GM12864 (cell line): ENCODE measurements around the gene CFL1.

ENCODE experiments used
- DNase-seq: peaks from one replicate; pipeline ENCODE4 v3.0.0-alpha.2; 2011; ENCODE audit warnings: low read depth
- H3K4me3 ChIP-seq: 2 replicates; pipeline ENCODE4 v1.5.1; 2011; ENCODE audit warnings: mild to moderate bottlenecking, low read depth, low read length, control low read depth
- TF ChIP-seq, protein P1 (sequence below): IDR thresholded peaks from 2 replicates; pipeline ENCODE4 v1.5.1; 2011; ENCODE audit warnings: low read depth, mild to moderate bottlenecking, moderate library complexity, low read length, control low read depth, inconsistent platforms; ENCODE audit errors: missing control alignments

CFL1 gene

GRCh38 chr11:65871811-65872548 is 14.0 kb upstream of the CFL1 start:
- H3K4me3 ChIP-seq, result no peak overlapping the region
- TF ChIP-seq, protein P1, sequence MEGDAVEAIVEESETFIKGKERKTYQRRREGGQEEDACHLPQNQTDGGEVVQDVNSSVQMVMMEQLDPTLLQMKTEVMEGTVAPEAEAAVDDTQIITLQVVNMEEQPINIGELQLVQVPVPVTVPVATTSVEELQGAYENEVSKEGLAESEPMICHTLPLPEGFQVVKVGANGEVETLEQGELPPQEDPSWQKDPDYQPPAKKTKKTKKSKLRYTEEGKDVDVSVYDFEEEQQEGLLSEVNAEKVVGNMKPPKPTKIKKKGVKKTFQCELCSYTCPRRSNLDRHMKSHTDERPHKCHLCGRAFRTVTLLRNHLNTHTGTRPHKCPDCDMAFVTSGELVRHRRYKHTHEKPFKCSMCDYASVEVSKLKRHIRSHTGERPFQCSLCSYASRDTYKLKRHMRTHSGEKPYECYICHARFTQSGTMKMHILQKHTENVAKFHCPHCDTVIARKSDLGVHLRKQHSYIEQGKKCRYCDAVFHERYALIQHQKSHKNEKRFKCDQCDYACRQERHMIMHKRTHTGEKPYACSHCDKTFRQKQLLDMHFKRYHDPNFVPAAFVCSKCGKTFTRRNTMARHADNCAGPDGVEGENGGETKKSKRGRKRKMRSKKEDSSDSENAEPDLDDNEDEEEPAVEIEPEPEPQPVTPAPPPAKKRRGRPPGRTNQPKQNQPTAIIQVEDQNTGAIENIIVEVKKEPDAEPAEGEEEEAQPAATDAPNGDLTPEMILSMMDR, result no peak
- no peak for DNase-seq

- TF ChIP-seq, protein P1, result no peak
- no peak for DNase-seq
- H3K4me3 ChIP-seq, result no peak overlapping the region
These were observed 13.0 kb upstream of the CFL1 start for GRCh38 chr11:65870706-65871681.

DNA sequence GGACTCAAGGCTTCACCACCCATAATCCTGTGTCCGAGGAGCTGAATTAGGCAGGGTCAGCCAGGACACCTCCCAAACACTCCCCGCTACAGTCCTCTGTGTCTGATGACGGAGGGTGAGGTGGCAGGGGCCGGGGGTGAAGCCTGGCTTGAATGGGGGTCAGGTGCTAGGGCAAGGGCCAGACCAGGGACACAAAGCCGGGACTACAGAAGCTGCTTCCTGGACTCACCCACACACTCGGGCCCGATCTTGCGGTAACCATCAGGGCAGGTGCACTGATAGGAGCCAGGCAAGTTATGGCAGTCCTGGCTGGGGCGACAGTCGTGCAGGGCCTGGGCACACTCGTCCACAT is 12.3 kb upstream of the CFL1 start:
- H3K4me3 ChIP-seq, result no peak overlapping the region
- TF ChIP-seq, protein P1, result no peak
- DNase-seq, result no peak

- H3K4me3 ChIP-seq, result no peak overlapping the region
- TF ChIP-seq, protein P1, result no peak
- no peak for DNase-seq
These were observed 11.8 kb upstream of the CFL1 start for GRCh38 chr11:65869643-65870306.

- TF ChIP-seq, protein P1, result no peak
- no peak for DNase-seq
- no peak overlapping the region for H3K4me3 ChIP-seq
These were observed 10.9 kb upstream of the CFL1 start for GRCh38 chr11:65868907-65869306.

DNA sequence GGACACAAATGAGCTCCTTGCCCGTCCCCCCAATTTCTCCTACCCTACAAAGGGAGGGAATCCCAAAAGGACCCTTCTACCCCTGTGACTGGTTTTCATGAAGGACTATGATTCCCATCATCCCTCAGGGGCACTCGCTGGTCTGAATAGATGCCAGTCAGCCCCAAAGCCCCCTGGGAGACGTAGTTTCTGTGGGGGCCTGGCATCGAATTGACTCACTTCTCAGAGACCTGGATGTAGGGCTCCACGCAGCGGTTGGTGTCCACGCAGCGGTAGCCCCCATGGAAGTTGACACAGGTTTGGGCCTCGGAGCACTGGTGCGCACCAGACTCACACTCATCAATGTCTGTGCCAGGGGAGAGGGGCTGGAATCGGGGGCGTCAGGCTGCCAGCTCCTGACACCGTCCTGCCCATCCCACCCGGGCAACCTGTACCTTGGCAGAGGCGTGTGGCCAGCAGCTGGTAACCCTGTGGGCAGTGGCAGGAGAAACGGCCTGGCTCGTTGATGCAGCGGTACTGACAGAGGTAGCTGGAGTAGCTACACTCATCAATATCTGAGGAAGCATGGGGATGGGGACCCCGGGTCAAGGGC is 10.2 kb upstream of the CFL1 start:
- DNase-seq, result no peak
- TF ChIP-seq, protein P1, result no peak
- no peak overlapping the region for H3K4me3 ChIP-seq
